ENCODE results near the gene PJVK. TPM values are rescaled to one million over a fixed set of nuclear protein-coding genes. Genes with fewer than 3 reads are reported as not detected.
"Not testable (repeated sequence)": the region's sequence is repeated elsewhere in the genome, so short reads cannot be mapped to it uniquely, and the experiment has no call there.

PJVK gene
- total and polyA plus RNA-seq, 8 donors: 0.88 to 7.1 (median 1.7) TPM

DNA sequence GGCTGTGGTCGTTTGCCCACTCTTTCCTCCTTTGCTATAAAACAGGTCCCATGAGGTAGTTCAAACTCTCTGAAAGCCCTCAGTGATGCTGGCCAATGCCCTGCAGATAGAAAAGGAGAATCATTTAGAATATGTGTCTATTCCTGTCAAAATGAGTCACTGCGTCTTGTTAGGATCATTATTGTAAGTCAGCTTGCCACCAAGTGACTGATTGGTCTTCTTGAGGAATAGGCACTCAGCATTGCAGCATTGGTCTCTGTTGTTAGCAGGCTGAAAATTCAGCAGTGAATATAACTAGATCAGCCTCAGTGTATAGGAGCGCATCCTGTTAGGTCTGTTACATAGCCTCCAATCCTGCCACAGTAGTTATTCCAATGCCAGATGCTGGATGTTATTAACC, 29.1 kb upstream of the PJVK start:
- no peaks in the 10 kb centered on the region for H3K4me1 ChIP-seq
- no peak overlapping the region for H3K27ac ChIP-seq
- intact Hi-C loops (cut with DNase I): no loop called here
- H3K4me3 ChIP-seq: no peak overlapping the region
- no peak for ATAC-seq
- no peak for DNase-seq
- H3K27me3 ChIP-seq: no peaks in the 10 kb centered on the region
- no peaks in the 10 kb centered on the region for H3K36me3 ChIP-seq
- 83 to 88% methylated on average over 3 of the region's 3 CpGs for WGBS, 2 donors
- H3K9me3 ChIP-seq: no peaks in the 10 kb centered on the region
- TF ChIP-seq, protein P1, sequence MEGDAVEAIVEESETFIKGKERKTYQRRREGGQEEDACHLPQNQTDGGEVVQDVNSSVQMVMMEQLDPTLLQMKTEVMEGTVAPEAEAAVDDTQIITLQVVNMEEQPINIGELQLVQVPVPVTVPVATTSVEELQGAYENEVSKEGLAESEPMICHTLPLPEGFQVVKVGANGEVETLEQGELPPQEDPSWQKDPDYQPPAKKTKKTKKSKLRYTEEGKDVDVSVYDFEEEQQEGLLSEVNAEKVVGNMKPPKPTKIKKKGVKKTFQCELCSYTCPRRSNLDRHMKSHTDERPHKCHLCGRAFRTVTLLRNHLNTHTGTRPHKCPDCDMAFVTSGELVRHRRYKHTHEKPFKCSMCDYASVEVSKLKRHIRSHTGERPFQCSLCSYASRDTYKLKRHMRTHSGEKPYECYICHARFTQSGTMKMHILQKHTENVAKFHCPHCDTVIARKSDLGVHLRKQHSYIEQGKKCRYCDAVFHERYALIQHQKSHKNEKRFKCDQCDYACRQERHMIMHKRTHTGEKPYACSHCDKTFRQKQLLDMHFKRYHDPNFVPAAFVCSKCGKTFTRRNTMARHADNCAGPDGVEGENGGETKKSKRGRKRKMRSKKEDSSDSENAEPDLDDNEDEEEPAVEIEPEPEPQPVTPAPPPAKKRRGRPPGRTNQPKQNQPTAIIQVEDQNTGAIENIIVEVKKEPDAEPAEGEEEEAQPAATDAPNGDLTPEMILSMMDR (IDR thresholded peaks at IDR 0.05): no peak
- no peak for FAIRE-seq

- H3K4me1 ChIP-seq; H3K9me3 ChIP-seq; H3K27ac ChIP-seq; DNase-seq; FAIRE-seq; H3K36me3 ChIP-seq; ATAC-seq; H3K4me3 ChIP-seq; intact Hi-C loops (cut with DNase I); H3K27me3 ChIP-seq: not testable (repeated sequence)
- WGBS, 2 donors: 94 to 96% methylated on average over 5 of the region's 5 CpGs
Observed at GRCh38 chr2:178423746-178424145, 27.4 kb upstream of the PJVK start.

GRCh38 chr2:178425255-178425827, 25.8 kb upstream of the PJVK start:
- no peak overlapping the region for H3K4me3 ChIP-seq
- no peak overlapping the region for H3K27ac ChIP-seq
- intact Hi-C loops (cut with DNase I): no loop called here
- TF ChIP-seq, protein P1 (IDR thresholded peaks at IDR 0.05): no peak
- H3K27me3 ChIP-seq: no peaks in the 10 kb centered on the region
- WGBS, 2 donors: 88 to 91% methylated on average over 4 of the region's 4 CpGs
- H3K36me3 ChIP-seq: no peaks in the 10 kb centered on the region
- ATAC-seq (no peak), DNase-seq (no peak), FAIRE-seq (no peak)
- no peaks in the 10 kb centered on the region for H3K4me1 ChIP-seq
- no peaks in the 10 kb centered on the region for H3K9me3 ChIP-seq

DNA sequence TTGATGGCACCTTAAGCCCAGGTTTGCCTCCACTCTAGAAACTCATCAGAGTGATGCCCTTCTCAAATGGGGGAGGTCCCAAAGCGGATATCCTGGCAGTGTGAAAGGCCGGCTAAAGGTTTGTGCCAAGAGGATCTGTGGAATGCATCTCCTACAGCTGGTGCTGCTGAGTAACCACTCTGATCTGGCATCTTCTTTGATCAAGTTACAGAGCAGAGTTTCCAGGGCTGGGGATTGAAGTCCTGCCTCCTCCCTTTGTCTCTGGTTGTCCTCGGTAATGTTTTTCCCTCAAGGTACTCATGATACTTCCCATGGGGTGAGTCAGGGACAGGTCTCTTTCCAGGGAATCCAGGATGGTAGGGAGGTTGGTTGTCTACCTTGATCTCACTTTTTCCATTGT, 24.8 kb upstream of the PJVK start:
- DNase-seq (no peak), FAIRE-seq (no peak), ATAC-seq (no peak)
- Histone ChIP-seq H3K27ac (no peak overlapping the region), H3K9me3 (no peaks in the 10 kb centered on the region), H3K36me3 (peaks cover 0 to 5% (median 0%) of the 10 kb centered on the region in 3 donors), H3K4me1 (no peaks in the 10 kb centered on the region), H3K4me3 (no peak overlapping the region), H3K27me3 (no peaks in the 10 kb centered on the region)
- WGBS, 2 donors: 97 to 98% methylated on average over 3 of the region's 3 CpGs
- intact Hi-C loops (cut with DNase I): no loop called here
- TF ChIP-seq, protein P1 (IDR thresholded peaks at IDR 0.05): no peak

GRCh38 chr2:178427458-178427857, 23.7 kb upstream of the PJVK start:
- FAIRE-seq (no peak), DNase-seq (no peak), ATAC-seq (no peak)
- WGBS, 2 donors: 88 to 90% methylated on average over 2 of the region's 2 CpGs
- Histone ChIP-seq H3K27ac (no peak overlapping the region), H3K4me3 (no peak overlapping the region), H3K36me3 (peaks cover 0 to 14% (median 6%) of the 10 kb centered on the region in 3 donors), H3K27me3 (no peaks in the 10 kb centered on the region), H3K4me1 (no peaks in the 10 kb centered on the region), H3K9me3 (no peaks in the 10 kb centered on the region)
- TF ChIP-seq, protein P1 (IDR thresholded peaks at IDR 0.05): no peak
- intact Hi-C loops (cut with DNase I): no loop called here

All from pancreas (tissue), 10 donors.